Epidermal melanocyte (primary cell): Measurements from ENCODE around the gene DPT.

Experiments
- DNase-seq: peaks from one replicate; pipeline ENCODE4 v3.0.0; 2011; ENCODE audit warnings: low spot score; ENCODE audit not compliant: insufficient read length

DPT gene

DNA sequence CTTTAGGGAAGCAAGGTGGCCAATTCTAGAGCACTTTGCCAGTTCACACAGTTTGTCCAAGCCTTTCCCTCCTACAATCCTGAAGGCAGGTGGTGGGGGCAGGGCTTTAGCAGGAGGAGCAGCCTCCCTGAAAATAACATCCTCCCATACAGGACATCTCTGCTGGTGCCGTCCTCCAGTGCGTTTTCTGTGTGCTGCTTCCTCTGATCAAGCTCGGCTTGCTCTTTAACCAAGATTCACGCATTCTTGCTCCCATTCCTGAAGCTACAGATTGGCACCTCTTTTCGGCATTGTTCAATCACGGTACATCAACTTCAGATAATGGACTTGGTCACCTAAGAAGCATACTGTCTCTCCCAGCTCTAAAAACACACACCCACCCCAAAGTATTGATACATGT lies 7.5 kb upstream of the DPT start:
- no peak for DNase-seq

DNA sequence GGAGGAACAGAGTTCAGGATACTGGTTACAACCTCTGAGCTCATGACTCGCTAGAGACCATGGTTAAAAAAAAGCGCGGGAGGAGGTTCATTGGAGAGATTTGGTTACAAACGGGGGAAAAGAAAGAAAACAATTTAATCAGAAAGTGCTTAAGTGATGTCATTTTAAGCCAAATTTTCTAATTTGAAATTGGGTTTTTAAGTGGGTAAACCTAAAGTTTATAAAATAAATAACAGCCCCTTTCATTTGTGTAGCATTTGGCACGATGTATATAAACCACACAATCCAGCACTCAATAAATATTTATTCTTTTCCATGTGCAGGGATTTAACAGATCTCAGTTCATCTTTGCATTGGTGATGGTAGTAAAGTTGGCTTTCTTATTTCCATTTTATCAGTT lies 7.0 kb upstream of the DPT start:
- DNase-seq, result no peak

DNA sequence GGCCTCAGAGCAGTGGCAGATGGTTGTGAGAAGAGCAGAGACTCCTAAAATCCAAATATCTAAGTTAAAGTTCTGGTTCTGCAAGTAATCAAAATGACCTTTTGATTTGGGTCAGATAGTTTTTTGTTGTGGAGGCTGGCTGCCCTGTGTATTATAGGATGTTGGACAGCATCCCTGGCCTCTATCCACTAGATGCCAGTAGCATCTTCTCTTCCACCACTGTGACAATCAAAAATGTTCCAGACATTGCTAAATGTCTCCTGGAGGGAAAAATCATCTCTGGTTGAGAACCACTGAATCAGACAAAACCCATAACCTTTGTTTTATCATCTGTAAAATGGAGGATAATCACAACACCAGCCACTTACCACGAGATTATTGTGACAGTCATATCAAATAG lies 5.9 kb upstream of the DPT start:
- DNase-seq, result no peak

DNA sequence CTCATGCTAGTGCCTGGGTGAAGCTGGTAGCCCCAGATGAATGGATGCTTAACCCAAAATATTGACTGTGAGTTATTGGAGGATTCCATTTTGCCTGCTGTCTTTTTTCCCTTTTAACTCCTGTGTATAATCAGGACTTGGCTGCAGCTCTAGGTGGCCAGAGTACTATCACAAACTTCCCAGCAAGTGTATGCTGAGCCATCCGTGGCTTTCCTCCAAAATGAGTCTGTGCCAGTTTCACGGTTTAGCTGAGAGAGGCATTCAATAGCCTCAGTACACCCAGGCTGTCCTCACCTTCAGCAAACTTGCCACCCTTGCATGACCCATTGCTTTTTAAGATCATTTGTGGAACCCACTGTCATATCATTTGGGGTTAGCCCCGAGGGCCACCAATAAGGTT lies 5.3 kb upstream of the DPT start:
- no peak for DNase-seq

DNA sequence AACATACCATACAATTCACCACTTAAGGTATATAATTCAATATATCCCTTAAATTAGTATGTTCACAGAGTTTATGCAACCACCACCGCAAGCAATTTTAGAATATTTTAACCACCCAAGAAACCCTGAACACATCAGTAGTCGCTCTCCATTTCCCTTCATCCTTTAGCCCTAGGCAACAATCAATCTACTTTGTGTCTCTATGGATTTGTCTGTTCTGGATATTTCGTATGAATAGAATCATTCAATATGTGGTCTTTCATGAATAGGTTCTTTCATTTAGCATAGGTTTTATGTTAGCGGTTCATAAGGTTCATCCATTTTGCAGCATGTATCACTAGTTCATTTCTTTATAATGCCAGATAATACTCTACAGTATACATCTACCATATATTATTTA lies 4.2 kb upstream of the DPT start:
- DNase-seq, result peak; percentile 39

DNA sequence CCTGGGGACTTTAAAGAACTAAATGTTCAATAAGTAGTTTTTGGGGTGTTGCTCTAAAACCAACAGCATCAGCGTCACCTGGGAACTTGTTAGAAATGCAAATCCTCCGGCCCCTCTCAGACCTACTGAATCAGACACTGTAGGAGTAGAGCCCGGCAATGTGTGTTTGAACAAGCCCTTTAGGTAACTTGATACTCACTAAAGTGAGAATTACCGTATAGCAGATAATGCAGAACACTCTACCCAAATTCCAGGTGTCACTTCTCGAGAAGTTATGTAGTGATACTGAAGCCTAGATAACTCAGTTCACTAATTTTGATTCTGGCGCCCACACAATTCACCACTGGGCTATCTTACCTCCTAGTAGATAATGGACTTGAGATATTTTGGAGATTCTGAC lies 3.7 kb upstream of the DPT start:
- DNase-seq, result no peak

DNA sequence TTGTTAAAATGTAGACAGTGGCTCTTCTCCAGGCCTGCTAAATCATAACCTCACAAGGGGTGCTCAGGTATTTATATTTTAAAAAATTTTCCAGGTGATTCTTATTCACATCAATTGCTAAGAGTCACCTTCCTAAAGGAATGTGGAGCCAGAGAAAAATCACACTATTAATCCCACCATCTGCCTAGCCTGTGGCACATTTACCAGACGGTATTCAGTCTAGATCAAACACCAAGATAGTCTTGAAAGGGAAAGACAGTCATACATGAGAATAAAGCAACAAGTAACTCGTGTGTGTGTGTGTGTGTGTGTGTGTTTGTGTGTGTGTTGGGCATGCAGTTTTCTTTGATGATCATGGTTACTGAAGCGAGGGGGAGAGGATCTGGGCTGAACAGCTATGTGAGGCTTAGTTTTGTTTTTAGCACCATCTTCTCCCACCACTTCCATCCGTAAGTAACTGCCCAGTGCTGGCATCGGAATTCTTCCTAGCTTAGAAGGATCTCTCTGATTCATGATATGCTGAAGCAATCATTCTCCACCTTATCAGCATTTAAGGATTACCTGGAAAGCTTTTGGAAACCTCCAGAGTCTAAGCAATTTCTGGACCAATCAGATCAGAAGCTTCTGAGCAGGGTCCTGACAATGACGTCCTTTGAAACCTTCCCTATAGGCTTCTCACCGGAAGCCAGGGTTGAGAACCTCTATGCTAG lies 2.4 kb upstream of the DPT start:
- DNase-seq, result no peak

DNA sequence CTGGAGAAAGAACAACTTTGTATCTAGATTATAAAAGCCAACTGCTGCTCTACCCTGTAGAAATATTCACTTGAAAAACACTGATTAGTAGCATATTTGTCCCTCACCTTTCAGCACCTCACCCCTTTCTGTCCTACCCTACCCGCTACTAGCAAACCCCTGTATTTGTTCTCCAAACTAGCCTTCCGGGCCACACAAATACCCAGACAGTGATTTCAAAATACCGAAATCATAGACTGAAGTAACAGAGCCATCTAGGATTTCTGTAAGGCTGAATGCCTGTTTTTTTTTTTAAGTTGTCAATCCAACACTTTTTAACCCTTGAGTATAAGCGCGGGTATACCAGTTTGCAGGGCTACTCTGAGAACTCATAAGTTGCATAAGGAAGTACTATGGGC lies 398 bp upstream of the DPT start:
- no peak for DNase-seq

DNA sequence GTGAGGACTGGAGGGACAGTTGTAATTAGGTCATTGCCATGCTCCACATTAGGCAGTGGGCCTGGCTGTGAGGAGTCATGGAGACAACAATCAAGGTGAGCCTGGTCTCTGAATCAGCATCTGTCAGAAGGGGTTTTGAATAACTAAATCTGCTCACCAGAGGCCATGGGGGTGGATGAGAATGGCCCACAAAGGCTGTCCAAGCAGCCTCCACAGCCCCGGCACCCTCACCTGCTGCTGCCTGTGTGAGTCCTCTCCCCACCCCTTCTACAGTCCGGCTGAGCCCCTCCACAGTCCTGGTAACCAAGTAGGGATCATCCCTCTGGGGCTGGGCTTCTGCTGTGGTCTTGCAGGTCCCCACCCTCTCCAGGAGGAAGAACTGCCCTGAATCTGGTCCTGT lies 2.3 kb downstream of the DPT start:
- no peak for DNase-seq

DNA sequence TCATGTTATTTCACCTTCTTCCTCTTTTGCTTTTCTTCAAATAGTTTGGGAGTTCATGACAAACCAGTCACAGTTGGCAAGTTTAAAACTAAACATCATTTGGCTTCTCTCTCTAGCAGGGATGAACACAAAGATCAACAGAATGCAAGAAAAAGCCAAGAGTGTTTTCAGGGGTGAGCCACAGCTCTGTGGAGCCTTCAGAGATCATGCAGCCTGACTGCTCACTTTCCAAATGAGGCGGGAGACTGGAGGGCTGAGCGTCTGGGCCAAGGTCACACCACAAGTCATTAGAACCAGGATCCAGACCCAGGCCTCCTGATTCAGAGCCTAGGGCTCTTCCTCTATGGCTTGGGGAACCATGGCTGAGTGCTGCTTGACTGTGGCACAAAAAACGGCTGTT lies 2.7 kb downstream of the DPT start:
- no peak for DNase-seq

DNA sequence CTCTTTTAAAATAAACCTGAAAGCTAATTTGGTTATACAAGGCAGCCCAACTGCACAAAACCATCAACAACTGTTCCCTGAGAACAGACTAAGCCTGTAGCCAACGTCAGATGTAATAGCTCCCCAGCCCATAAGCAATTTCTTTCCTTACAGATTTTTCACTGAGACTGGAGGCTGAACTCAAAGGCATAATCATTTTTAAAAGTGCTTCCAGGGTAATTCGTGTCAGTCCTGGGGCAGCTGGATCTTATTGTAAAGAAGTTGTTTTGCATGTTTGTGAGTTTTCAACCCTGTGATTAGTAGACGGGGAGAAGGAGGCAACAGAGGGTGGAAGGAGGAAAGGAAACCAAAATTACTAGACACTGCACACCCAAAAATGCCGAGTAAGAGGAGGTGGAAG lies 3.2 kb downstream of the DPT start:
- DNase-seq, result no peak

DNA sequence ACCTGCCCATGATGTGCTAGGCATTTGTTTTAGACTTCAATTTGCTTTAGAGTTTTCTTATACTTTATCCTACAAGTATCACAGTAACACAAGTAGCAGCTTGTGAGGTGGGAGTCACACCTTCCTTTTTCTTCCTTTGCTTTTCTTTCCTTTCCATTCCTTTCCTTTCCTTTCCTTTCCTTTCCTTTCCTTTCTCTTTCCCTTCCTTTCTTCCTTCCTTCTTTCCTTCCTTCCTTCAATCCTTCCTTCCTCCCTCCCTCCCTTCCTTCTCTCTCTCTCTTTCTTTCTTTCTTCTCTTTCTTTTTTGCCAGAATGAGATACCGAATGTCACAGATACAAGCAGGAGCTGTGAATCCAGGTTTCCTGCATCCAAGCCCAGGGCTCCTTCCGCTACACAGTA lies 3.9 kb downstream of the DPT start:
- no peak for DNase-seq

DNA sequence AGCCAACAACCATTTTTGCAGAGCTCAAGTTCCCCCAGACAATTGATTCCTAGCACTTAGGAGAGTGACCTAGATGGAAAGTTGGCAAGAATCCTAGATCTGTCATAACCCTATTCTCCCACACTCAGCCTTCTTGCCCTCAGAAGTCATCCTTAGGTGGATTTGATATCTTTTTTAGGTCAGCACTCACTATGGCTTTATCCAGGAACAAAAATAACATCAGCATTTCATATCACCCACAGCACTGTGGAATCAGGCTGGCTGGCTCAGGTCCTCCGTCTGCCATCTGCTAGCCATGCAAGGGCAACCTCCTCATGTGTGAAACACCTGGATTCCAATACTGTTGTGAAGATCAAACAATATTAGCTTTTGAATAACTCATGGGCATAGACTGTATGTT lies 6.0 kb downstream of the DPT start:
- DNase-seq, result no peak

DNA sequence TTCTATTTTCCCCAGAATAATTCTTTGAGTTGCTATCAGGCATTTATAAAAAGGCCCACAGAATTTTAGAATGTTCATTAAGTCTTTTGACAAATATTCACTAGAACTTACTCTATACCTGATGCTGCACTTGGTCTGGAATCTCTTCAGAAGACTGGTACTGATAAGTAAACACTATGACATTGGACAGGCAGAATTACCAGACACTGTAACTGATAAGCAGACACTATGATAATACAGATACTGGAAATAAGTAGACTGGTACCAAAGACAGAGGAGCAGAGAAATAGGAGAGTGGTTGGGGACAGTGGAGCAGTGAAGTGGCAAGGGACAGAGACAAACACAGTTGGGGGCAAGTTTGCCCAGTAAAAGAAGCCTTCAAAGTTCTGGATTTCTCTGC lies 8.2 kb downstream of the DPT start:
- DNase-seq, result no peak

DNA sequence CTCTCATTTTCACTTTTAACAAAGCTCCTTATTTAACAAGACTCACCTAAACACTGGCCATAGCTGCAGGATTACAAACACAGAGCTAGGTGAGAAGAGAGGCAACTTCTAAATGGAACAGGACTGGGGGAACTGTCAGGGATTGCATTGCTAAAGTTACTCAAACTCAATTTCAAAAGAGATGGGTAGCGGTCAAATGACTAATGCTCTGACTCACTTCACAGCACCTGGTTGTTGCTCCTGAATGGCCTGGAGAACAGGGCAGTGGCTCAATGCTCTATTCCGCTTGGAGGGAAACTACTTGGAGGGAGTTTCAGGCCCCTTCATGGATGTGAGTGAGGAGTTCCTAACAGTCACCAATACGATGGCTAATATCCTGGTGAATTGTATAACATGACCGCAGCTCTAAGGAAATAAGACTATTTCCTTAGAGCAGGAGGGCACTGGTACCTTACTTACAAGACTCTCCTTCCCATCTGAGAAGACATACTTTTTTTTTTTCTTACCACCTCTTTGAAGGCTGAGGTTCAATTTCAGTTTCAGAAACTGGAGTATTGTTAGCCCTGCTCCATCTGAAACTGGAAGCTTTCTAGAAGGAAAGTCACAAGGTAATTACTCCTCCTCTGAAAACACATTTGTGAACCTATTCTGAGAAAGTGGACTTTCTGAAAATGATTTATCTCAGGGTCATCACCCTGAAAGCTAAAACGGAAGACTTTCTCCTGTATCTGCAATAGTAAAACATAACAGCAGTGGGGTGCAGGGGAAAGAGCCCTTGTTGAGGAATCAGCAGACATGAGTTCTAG lies 9.5 kb downstream of the DPT start:
- DNase-seq, result no peak

DNA sequence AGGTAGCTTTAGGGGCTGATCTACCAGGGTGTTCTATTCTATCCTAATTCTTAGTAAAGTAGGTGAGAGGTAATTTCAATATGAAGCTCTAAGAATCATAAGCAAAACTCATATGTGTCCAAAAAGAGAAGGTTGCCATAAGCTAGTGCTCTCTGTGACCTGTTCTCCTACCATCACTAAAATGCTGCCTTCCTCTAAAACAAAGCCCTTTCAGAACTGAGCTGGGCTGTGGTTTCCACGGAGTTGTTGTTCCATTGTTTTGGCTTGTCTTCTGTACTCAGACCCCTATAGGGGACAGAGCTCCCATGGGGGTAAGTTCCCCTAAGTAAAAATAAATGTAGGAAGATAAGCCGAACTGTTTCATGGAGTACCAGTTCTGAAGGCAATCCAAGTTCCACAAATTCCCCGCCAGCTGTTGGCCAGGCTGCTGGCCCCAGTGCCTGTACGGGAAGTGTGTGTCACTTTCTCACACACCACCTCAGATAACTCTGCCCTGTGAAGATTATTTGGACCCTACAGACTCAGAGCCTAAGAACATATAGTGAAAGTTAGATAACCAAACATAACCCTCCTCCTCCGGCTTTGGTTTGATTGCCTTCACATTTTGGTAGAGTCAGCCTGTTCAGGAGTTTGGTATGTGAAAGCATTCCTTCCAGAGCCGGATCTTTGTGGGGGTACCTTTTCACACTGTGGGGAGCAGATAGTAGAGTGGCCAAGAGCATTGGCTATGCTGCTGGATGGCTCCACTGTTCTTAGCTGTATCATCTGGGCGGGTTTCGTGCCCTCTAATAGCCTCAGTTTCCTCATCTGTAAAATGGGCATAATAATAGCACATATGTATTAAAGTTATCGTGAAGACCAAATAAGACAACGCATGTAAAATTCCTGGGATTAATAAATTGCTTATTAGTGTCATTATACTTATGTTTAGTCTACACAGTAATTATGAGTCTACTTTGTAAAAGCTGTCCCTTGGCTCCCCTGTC lies 10.8 kb downstream of the DPT start:
- no peak for DNase-seq

DNA sequence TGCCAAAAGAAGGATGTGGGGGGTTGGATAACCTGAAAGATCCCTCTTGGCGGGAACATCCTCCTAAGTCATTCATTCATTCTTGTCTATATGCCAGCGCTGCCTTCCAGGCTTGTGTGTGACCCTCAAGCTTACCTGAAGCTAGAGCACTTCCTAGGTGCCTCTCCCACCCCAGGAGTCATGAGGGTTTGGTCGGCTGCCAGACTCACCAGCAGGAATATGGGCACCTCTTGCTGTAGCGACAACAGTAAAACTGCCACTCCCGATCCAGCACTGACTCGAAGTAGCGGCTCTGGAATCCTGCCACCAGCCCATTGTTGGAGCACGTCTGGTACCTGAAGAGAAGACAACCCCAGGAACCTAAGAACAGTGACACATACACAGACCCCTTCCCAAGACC lies 15.0 kb downstream of the DPT start:
- DNase-seq, result no peak

DNA sequence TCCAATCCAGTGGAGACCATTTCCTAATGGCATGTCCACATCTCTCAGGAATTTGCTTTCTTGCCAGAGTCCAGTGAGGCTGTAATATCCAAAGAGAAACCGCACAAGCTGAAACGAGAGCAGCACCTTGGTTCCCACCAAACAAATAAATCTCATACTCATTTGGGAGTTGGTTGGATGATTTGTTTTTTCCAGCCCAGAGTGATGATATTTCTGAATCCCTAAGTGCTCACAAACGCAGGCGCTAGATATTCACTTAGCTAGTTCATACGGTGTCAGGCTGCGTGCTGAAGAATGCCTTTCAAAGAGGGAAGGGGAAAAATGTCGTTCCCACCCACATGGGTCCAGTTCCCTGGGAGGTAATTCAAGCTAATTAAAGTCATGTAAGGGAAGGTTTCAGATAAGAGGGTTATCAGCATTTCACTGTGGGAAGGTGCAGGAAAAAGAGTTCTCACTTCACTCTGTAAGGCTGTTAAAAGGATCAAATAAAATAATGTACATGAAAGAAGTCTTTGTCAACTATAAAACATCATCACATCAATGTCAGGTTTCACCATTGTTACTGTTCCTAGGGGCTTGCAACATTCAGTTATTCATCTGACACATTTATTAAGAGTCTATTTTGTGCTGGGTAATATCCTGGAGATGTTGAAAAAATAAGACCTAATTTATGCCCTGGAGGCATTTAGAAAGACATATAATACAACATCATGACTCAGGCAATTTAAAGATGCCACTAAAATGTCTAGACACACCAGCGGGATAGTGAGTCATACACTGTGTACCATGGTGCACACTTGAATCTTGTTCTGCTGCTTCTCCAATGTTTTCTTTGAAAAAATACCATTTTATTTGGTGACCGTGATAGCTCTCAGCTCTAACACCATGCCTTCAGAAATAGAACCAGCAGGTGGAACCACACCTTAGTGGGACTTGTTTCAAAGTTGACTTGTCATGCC lies 19.3 kb downstream of the DPT start:
- no peak for DNase-seq

DNA sequence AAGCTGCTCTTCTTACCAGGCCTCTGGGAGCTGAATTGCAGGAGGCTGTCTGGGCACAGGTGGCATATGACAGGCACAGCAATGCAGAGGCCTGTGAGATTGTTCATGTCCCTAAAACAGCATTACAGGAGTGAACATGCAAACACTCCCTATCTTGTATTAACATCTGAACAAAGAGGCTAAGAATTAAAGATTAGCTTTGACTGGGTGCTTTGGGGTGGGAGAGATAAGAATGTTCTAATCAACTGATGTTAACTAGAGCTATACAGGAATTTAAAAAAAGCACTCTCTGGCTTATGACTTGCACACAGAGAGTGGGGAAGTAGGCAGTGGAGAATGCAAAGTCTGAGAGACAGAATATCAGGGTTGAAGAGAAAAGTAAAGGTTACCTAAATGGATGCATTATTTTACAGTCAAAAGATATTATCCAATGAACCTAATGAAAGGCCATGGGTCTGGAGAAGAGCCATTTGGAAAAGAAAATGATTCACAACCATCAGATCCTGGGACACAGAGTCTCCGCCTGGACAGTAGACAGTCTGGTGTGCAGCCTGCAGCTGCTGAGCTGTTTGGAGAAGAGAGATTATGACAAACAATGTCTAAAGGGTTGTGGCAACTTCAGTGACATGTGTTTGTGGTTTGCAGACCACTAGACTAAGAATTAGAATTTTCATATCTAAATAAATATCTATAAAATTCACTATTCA lies 20.2 kb downstream of the DPT start:
- no peak for DNase-seq

DNA sequence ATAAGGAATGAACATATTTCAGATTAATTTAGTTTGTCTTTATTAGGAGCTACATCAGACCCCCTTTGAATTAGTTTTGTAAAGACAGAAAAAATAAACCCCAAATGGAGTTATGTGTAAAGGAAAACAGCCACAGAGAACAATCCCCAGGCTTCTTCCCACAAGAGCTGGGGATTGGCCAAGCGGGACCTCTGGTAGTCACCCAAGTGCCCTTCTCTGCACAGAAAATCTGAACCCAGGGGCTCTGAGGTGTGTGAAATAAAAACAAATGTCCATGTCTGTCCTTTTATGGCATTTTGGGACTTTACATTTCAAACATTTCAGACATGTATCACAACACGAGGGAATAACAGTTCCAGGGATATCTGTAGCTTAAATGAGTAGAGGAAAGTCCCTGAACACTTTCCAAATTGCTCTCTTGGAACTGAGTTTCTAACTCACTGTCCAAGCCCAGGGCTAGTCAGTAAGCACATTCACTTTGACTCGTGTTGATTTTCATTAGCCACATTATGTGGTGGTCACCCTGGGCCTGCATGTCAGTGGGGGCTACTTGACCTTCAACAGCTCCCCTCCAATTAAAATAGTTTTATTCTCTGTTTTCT lies 22.5 kb downstream of the DPT start:
- DNase-seq, result no peak
